WERI-Rb-1 (cell line): ENCODE data around the gene ACO1.

Experiments used
- DNase-seq: peaks from one replicate; pipeline ENCODE4 v3.0.0-alpha.2; 2020
- H3K27ac ChIP-seq: fragments of 250-450 bp; sonication (Bioruptor Pico); 2 replicates; pipeline ENCODE4 v1.5.1; 2020; ENCODE audit warnings: mild to moderate bottlenecking, moderate library complexity
- H3K27me3 ChIP-seq: fragments of 250-450 bp; sonication (Bioruptor Pico); 2 replicates; pipeline ENCODE4 v1.5.1; 2021; ENCODE audit warnings: mild to moderate bottlenecking, low read depth, moderate library complexity; ENCODE audit not compliant: insufficient read depth, severe bottlenecking
- H3K36me3 ChIP-seq: fragments of 250-450 bp; sonication (Bioruptor Pico); 2 replicates; pipeline ENCODE4 v1.5.1; 2020; ENCODE audit warnings: mild to moderate bottlenecking, moderate library complexity
- H3K4me3 ChIP-seq: 2 replicates; pipeline ENCODE4 v1.5.1; 2011; ENCODE audit warnings: low read depth, mild to moderate bottlenecking, control low read depth, low read length
- H3K9me3 ChIP-seq: fragments of 250-450 bp; sonication (Bioruptor Pico); 2 replicates; pipeline ENCODE4 v1.5.1; 2021; ENCODE audit warnings: mild to moderate bottlenecking, moderate library complexity; ENCODE audit not compliant: severe bottlenecking
- CTCF ChIP-seq: IDR thresholded peaks from 2 replicates; pipeline ENCODE4 v1.5.1; 2011; ENCODE audit warnings: low read depth, mild to moderate bottlenecking, control low read depth, inconsistent platforms, low read length

The ACO1 gene

GRCh38 chr9:32404402-32404801 is 20.0 kb downstream of the ACO1 start:
- H3K36me3 ChIP-seq: peaks cover 13% of the 10 kb centered on the region
- no peak overlapping the region for H3K4me3 ChIP-seq
- no peaks in the 10 kb centered on the region for H3K9me3 ChIP-seq
- TF ChIP-seq CTCF: no peak
- H3K27ac ChIP-seq: no peak overlapping the region
- no peaks in the 10 kb centered on the region for H3K27me3 ChIP-seq
- no peak for DNase-seq

GRCh38 chr9:32404856-32405255 is 20.4 kb downstream of the ACO1 start:
- no peak for TF ChIP-seq CTCF
- DNase-seq: no peak

GRCh38 chr9:32405506-32405905 is 21.1 kb downstream of the ACO1 start:
- Histone ChIP-seq H3K27ac (no peak overlapping the region), H3K4me3 (no peak overlapping the region), H3K27me3 (no peaks in the 10 kb centered on the region), H3K9me3 (no peaks in the 10 kb centered on the region), H3K36me3 (peaks cover 13% of the 10 kb centered on the region)
- no peak for DNase-seq
- no peak for TF ChIP-seq CTCF

More at GRCh38 chr9:32404856-32405255, 20.4 kb downstream of the ACO1 start:
- peaks cover 13% of the 10 kb centered on the region for H3K36me3 ChIP-seq
- H3K27me3 ChIP-seq: no peaks in the 10 kb centered on the region
- H3K4me3 ChIP-seq: no peak overlapping the region
- no peaks in the 10 kb centered on the region for H3K9me3 ChIP-seq
- H3K27ac ChIP-seq: no peak overlapping the region

GRCh38 chr9:32406046-32406445 is 21.6 kb downstream of the ACO1 start:
- Histone ChIP-seq H3K27me3 (no peaks in the 10 kb centered on the region), H3K9me3 (no peaks in the 10 kb centered on the region), H3K4me3 (no peak overlapping the region), H3K36me3 (peaks cover 13% of the 10 kb centered on the region), H3K27ac (no peak overlapping the region)
- no peak for DNase-seq
- TF ChIP-seq CTCF: no peak

- TF ChIP-seq CTCF: no peak
- peaks cover 3% of the 10 kb centered on the region for H3K36me3 ChIP-seq
- H3K27me3 ChIP-seq: no peaks in the 10 kb centered on the region
- H3K27ac ChIP-seq: no peak overlapping the region
- DNase-seq: no peak
- H3K9me3 ChIP-seq: no peaks in the 10 kb centered on the region
- H3K4me3 ChIP-seq: no peak overlapping the region
Observed at GRCh38 chr9:32411753-32412152, 27.3 kb downstream of the ACO1 start.

GRCh38 chr9:32412440-32412839 is 28.0 kb downstream of the ACO1 start:
- no peak for TF ChIP-seq CTCF
- H3K36me3 ChIP-seq: peaks cover 3% of the 10 kb centered on the region
- DNase-seq: no peak
- no peak overlapping the region for H3K4me3 ChIP-seq
- no peak overlapping the region for H3K27ac ChIP-seq
- no peaks in the 10 kb centered on the region for H3K9me3 ChIP-seq
- H3K27me3 ChIP-seq: no peaks in the 10 kb centered on the region
